Right cardiac atrium (tissue), 5 donors: Measurements from ENCODE around the gene ZNF787. TPM values are rescaled to one million over a fixed set of nuclear protein-coding genes. Genes with fewer than 3 reads are reported as not detected.

Source experiments
- ATAC-seq, 2 donors: fragments of 200-7000 bp; cut with Tn5 transposase; one replicate each; pipeline versions ENCODE4 v1.8.0 to v1.9.1; 2020; ENCODE audit warnings: moderate library complexity in 2 of 2, mild to moderate bottlenecking in 1 of 2
- DNase-seq, 3 donors: peaks; one replicate each; pipeline ENCODE4 v3.0.0-alpha.2; 2020
- H3K27ac ChIP-seq: one replicate; pipeline ENCODE4 v1.5.1; 2013; ENCODE audit warnings: mild to moderate bottlenecking, low read length, control low read depth, moderate library complexity
- H3K27me3 ChIP-seq: one replicate; pipeline ENCODE4 v1.6.1; 2013; ENCODE audit not compliant: control insufficient read depth, insufficient read depth
- H3K4me1 ChIP-seq: one replicate; pipeline ENCODE4 v1.6.1; 2013; ENCODE audit warnings: low read length; ENCODE audit not compliant: control insufficient read depth, insufficient read depth
- H3K4me3 ChIP-seq: one replicate; pipeline ENCODE4 v1.5.1; 2013; ENCODE audit warnings: low read length, control low read depth
- H3K9me3 ChIP-seq: one replicate; pipeline ENCODE4 v1.6.1; 2013; ENCODE audit warnings: low read length; ENCODE audit not compliant: control insufficient read depth
- WGBS: extraction: QIAGEN DNeasy Blood & Tissue Kit; methylation state at CpG from one replicate; pipeline ENCODE4 v1.1.7; 2013; 5-methylcytosine and 5-hydroxymethylcytosine counted together
- intact Hi-C, 4 donors: fragments of 100-400 bp; cut with DNase I; formaldehyde crosslinking; loops; one replicate each; pipeline versions ENCODE4 v1.11.0 to v1.14.0; 2022 to 2023
- polyA plus RNA-seq: library from polyadenylated mRNA; stranded (reverse); fragments of 200-250 nt; gene quantifications from one replicate; pipeline ENCODE4 v1.2.3, GENCODE V29; 2013
- total RNA-seq, 4 donors: library from RNA; stranded (reverse); fragmentation: NEBNext Ultra II Directional; extraction: Animal tissue kit (Norgen Biotek cat#: 25700); gene quantifications; one replicate each; pipeline ENCODE4 v1.2.1, GENCODE V29; 2021
- donor health status: healthy with polysubstance abuse.
- donor health status: DM: no; HTN: yes; CAD: no.
- donor health status: DM: no; HTN: no; CAD: no.
- donor health status: DM: no; HTN: yes; CAD: no; lungs with severe emphysema.
- donor health status: DM: yes; HTN: yes; CAD: no.

The ZNF787 gene
- total and polyA plus RNA-seq, 5 donors = 22.0 to 29.2 (median 25.4) TPM

- no peak for DNase-seq
- WGBS = 17% methylated on average over 8 of the region's 8 CpGs
- Histone ChIP-seq H3K4me3 (peak overlapping the region; percentile 94), H3K27ac (peak overlapping the region; percentile 39), H3K27me3 (no peaks in the 10 kb centered on the region), H3K4me1 (peaks cover 20% of the 10 kb centered on the region), H3K9me3 (no peaks in the 10 kb centered on the region)
- intact Hi-C loops = loop anchor here in 1 of 4 donors (2.0 kb wide), 1 partner anchor 21 kb away; the partner anchor contains the start of gene ZNF444
- no peak for ATAC-seq
Measured at GRCh38 chr19:56120002-56120370, 1.1 kb downstream of the ZNF787 start.

DNA sequence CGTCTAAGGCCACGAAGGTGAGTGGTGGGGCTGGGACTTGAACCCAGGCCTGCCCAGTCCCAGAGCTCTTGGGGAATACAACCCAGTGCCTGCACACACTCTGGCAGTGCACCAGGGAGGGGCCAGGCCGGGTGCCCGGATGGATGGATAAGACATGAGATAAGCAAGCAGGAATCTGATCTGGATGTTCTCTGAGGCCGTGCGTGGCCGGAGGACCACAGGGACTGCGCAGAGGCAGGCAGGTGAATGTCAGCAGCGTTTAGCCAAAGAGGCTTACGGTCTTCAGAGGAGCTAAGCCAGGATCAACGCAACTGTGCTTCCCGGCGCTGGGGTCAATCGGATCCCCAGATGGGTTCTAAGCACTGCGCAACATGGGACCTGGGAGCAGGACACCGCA, 1.5 kb downstream of the ZNF787 start:
- Histone ChIP-seq H3K4me3 (peak overlapping the region; percentile 94), H3K27me3 (no peaks in the 10 kb centered on the region), H3K9me3 (no peaks in the 10 kb centered on the region), H3K27ac (peak overlapping the region; percentile 39), H3K4me1 (peaks cover 20% of the 10 kb centered on the region)
- ATAC-seq = no peak
- WGBS = 25% methylated on average over 16 of the region's 16 CpGs
- DNase-seq = peak in 1 of 3 donors; percentile 72
- intact Hi-C loops = no loop called here

DNA sequence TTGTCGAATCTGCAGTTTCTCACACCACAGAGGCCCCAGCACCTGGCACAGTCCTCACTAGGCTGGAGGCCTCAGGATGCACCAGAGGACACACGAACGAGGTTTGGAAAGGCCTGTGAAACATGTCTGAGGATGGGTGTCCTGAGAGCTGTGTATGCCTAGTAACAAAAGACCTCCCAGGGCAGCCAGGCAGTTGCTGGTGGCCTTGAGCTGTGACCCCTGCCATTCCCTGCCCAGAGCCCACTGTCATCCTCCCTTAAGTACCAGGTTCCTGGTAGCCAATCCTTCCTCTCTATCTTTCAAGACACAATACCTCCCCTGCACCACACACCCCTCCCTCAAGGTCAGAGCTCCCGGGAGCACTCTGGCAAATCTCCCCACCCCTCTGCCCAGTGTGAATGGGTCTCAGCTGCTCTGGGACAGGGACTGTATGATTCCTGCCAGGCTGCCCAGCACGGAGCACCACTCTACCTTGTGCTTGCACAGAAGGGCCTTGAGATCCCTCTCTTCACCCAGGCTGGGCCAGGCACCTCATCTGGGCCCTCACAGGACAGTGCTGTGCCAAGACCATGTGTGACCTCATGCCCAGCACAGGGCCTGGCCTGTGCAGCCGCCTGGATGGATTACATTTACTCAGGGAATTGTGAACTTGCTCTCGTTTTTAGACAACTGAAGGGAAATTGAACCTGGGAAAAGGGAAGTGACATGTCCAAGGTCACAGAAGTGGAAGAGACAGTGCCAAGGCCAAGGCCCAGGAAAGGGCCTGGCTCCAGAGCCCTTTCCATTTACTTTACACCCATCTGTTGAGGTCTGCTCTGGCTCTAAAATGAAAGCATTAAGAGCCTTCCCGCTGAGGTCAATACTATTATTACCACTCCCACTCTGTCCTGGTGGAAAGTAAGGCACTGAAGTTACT, 2.2 kb downstream of the ZNF787 start:
- intact Hi-C loops = no loop called here
- no peak overlapping the region for H3K4me3 ChIP-seq
- 40% methylated on average over 8 of the region's 8 CpGs for WGBS
- no peak for ATAC-seq
- H3K27me3 ChIP-seq = no peaks in the 10 kb centered on the region
- H3K4me1 ChIP-seq = peaks cover 20% of the 10 kb centered on the region
- peak in 1 of 3 donors; percentile 46 for DNase-seq
- peak overlapping the region; percentile 39 for H3K27ac ChIP-seq
- no peaks in the 10 kb centered on the region for H3K9me3 ChIP-seq

- DNase-seq = peak in 1 of 3 donors; percentile 43
- H3K4me1 ChIP-seq = peaks cover 20% of the 10 kb centered on the region
- 65% methylated on average over 9 of the region's 9 CpGs for WGBS
- ATAC-seq = no peak
- H3K9me3 ChIP-seq = no peaks in the 10 kb centered on the region
- no peak overlapping the region for H3K4me3 ChIP-seq
- no peaks in the 10 kb centered on the region for H3K27me3 ChIP-seq
- intact Hi-C loops = no loop called here
- H3K27ac ChIP-seq = no peak overlapping the region
Measured at GRCh38 chr19:56117889-56118288, 3.2 kb downstream of the ZNF787 start.

GRCh38 chr19:56117376-56117884, 3.7 kb downstream of the ZNF787 start:
- Histone ChIP-seq H3K4me1 (peaks cover 22% of the 10 kb centered on the region), H3K9me3 (no peaks in the 10 kb centered on the region), H3K27me3 (no peaks in the 10 kb centered on the region), H3K4me3 (no peak overlapping the region), H3K27ac (no peak overlapping the region)
- DNase-seq (peak in 1 of 3 donors; percentile 39), ATAC-seq (no peak)
- intact Hi-C loops = no loop called here
- 74% methylated on average over 14 of the region's 14 CpGs for WGBS

DNA sequence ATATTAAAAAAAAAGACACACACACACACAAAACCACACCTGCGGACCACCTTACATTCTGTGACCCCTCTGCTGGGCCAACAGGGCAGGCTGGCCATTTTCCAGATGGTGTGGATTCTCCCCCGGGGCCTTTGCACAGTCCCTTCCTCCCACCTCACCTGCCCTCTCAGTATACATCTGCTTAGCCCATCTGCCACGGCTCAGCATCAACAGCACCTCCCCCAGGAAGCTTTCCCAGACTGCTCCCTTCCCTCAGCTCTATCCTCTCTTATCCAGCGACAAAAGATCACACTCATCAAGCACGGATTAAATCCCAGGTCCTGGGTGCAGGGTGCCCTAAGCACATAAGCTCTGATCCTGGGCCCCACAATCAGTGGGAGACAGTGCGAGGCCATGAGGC, 4.5 kb downstream of the ZNF787 start:
- Histone ChIP-seq H3K4me1 (peaks cover 29% of the 10 kb centered on the region), H3K9me3 (no peaks in the 10 kb centered on the region), H3K27ac (no peak overlapping the region), H3K4me3 (no peak overlapping the region), H3K27me3 (no peaks in the 10 kb centered on the region)
- WGBS = 85% methylated on average over 6 of the region's 6 CpGs
- intact Hi-C loops = no loop called here
- no peak for DNase-seq
- no peak for ATAC-seq

GRCh38 chr19:56115490-56115889, 5.6 kb downstream of the ZNF787 start:
- DNase-seq = no peak
- Histone ChIP-seq H3K4me3 (no peak overlapping the region), H3K9me3 (no peaks in the 10 kb centered on the region), H3K27ac (no peak overlapping the region), H3K27me3 (no peaks in the 10 kb centered on the region), H3K4me1 (peaks cover 30% of the 10 kb centered on the region)
- ATAC-seq = no peak
- intact Hi-C loops = no loop called here
- 94% methylated on average over 21 of the region's 21 CpGs for WGBS

DNA sequence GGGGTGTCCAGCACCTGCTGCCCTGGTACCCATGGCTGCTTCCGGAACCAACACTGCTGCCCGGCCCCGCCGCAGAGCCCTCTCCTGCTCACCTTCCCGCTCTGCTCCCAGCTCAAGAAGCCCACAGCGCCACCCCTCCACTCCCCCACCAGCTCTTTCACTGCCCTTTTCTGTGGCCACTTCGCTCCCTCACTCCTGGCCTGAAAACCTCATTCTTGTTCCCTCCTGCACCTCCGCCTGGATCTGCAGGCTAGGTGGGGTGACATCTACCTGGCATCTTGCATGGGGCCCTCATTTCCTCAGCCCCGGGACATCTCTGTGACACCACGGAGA, 6.4 kb downstream of the ZNF787 start:
- DNase-seq (peak in 1 of 3 donors; percentile 34), ATAC-seq (no peak)
- no peak overlapping the region for H3K27ac ChIP-seq
- H3K9me3 ChIP-seq = no peaks in the 10 kb centered on the region
- WGBS = 87% methylated on average over 10 of the region's 10 CpGs
- no peak overlapping the region for H3K4me3 ChIP-seq
- peaks cover 28% of the 10 kb centered on the region for H3K4me1 ChIP-seq
- H3K27me3 ChIP-seq = no peaks in the 10 kb centered on the region
- intact Hi-C loops = no loop called here

GRCh38 chr19:56114051-56114777, 6.9 kb downstream of the ZNF787 start:
- DNase-seq = peak in 2 of 3 donors; percentile 41 to 47
- ATAC-seq = no peak
- Histone ChIP-seq H3K27me3 (no peaks in the 10 kb centered on the region), H3K4me1 (peaks cover 24% of the 10 kb centered on the region), H3K9me3 (no peaks in the 10 kb centered on the region), H3K4me3 (no peak overlapping the region), H3K27ac (no peak overlapping the region)
- intact Hi-C loops = no loop called here
- 66% methylated on average over 19 of the region's 19 CpGs for WGBS

- ATAC-seq (no peak), DNase-seq (no peak)
- Histone ChIP-seq H3K4me3 (no peak overlapping the region), H3K9me3 (no peaks in the 10 kb centered on the region), H3K4me1 (peaks cover 28% of the 10 kb centered on the region), H3K27ac (no peak overlapping the region), H3K27me3 (no peaks in the 10 kb centered on the region)
- WGBS = 70% methylated on average over 20 of the region's 20 CpGs
- intact Hi-C loops = no loop called here
Measured at GRCh38 chr19:56113074-56113632, 7.9 kb downstream of the ZNF787 start.

DNA sequence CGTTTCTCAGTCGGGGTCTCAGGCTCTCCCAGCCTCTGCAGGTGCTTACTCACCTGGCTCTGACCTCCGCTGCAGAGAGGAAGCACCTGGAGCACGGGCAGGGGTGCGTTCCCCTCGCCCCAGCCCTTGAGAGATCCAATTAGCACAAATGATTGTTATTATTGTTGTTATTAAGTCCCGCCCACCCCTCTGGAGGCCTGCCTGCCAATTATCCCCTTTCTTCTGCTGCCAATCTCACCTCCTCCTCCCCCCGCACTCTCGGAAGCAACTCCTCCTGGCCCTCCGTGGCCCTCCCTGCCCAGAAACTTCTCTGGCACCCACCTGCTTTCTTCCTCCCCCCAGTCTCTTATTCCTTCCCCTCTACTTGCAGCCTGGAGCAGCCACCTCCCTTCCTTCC, 8.8 kb downstream of the ZNF787 start:
- Histone ChIP-seq H3K27me3 (no peaks in the 10 kb centered on the region), H3K4me1 (peaks cover 26% of the 10 kb centered on the region), H3K4me3 (no peak overlapping the region), H3K9me3 (no peaks in the 10 kb centered on the region), H3K27ac (peak overlapping the region; percentile 1)
- DNase-seq (peak in 1 of 3 donors; percentile 40), ATAC-seq (no peak)
- WGBS = 53% methylated on average over 10 of the region's 10 CpGs
- intact Hi-C loops = no loop called here
